Activated CD8-positive, alpha-beta T cell treated with anti-CD3 and anti-CD28 coated beads, Interleukin-2, amount 10 ng/mL, durations not matched to agents 7 days and 5 days (primary cell): ENCODE data around the gene HMGB3. TPM values are rescaled to one million over a fixed set of nuclear protein-coding genes. Genes with fewer than 3 reads are reported as not detected.

Experiments
- ATAC-seq: fragments of 150-1000 bp; cut with Tn5 transposase; one replicate; pipeline ENCODE4 v1.10.0; 2021; ENCODE audit warnings: moderate library complexity
- CTCF ChIA-PET: fragments of 350-600 bp; sonication (Branson Sonifier 250); formaldehyde crosslinking; loops from one replicate; lab custom pipeline; 2021; ENCODE audit warnings: antibody characterized with exemption; lab: Charles Lee
- POLR2A ChIA-PET: fragments of 350-600 bp; sonication (Branson Sonifier 250); formaldehyde crosslinking; loops from one replicate; lab custom pipeline; 2021; ENCODE audit warnings: antibody characterized with exemption; lab: Charles Lee
- DNase-seq: peaks from one replicate; pipeline ENCODE4 v3.0.0-alpha.2; 2020
- H3K27ac Mint-ChIP-seq: one replicate; pipeline ENCODE4 v1.8.0; 2021; ENCODE audit warnings: mild to moderate bottlenecking, mixed read lengths
- H3K27me3 Mint-ChIP-seq: one replicate; pipeline ENCODE4 v1.8.0; 2021; ENCODE audit warnings: low read depth, mixed read lengths
- H3K36me3 Mint-ChIP-seq: one replicate; pipeline ENCODE4 v1.8.0; 2021; ENCODE audit warnings: low read depth, mixed read lengths
- H3K4me1 Mint-ChIP-seq: one replicate; pipeline ENCODE4 v1.8.0; 2021; ENCODE audit warnings: low read depth, mixed read lengths
- H3K4me3 Mint-ChIP-seq: one replicate; pipeline ENCODE4 v1.8.0; 2021; ENCODE audit warnings: mild to moderate bottlenecking, mixed read lengths
- H3K9me3 Mint-ChIP-seq: one replicate; pipeline ENCODE4 v1.8.0; 2022; ENCODE audit warnings: mixed read lengths; ENCODE audit not compliant: insufficient read depth
- total RNA-seq, 2 experiments: library from RNA; stranded (reverse); gene quantifications; one replicate each; pipeline ENCODE4 v1.2.3, GENCODE V29; 2021

HMGB3 gene
- total RNA-seq, 2 experiments from 2014 or later: 53.3 to 60.8 TPM

DNA sequence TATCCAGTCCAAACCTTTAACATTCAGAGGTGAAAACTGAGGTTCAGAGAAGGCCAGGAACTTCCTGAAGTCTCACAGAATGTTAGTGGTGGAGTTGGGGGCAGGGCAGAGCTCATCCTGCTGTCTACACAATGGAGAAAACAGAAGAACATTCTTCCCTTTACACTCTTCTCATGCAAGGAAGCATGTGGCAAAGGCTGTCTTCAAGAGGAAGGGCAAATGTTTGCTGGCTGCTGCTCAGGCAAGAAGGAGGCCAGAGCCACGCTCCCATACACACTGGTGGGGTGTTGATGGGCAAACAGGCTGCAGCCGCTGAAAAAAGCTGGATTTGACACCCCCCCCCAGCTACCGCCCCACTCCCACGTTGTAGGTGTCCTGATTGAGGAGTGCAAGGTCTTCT lies 32.5 kb downstream of the HMGB3 start:
- DNase-seq (no peak), ATAC-seq (no peak)
- no peaks in the 10 kb centered on the region for H3K27me3 Mint-ChIP-seq
- no peak overlapping the region for H3K4me3 Mint-ChIP-seq
- no peaks in the 10 kb centered on the region for H3K9me3 Mint-ChIP-seq
- H3K4me1 Mint-ChIP-seq: no peaks in the 10 kb centered on the region
- H3K36me3 Mint-ChIP-seq: no peaks in the 10 kb centered on the region
- CTCF ChIA-PET: no interaction called here
- H3K27ac Mint-ChIP-seq: no peak overlapping the region
- POLR2A ChIA-PET: no interaction called here

DNA sequence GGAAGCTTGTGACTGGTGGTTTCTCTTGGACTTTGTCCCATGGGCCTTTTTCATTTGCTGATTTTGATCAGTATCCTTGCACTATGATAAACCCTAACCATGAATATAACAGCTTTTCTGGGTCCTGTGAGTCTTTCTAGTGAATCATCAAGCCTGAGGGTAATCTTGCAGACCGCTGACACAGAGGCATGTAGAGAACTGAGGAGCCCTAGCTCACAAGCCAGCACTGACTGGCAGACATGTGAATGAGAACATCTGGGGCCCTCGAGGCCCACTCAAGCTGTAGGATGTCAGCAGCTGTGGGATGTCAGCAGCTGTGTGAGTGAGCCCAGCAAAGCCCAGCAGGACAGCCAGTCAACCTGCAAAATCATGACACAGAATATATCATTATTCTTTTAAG lies 36.7 kb downstream of the HMGB3 start:
- H3K9me3 Mint-ChIP-seq: no peaks in the 10 kb centered on the region
- CTCF ChIA-PET: no interaction called here
- DNase-seq (no peak), ATAC-seq (no peak)
- H3K4me3 Mint-ChIP-seq: no peak overlapping the region
- H3K27me3 Mint-ChIP-seq: no peaks in the 10 kb centered on the region
- no peaks in the 10 kb centered on the region for H3K36me3 Mint-ChIP-seq
- POLR2A ChIA-PET: no interaction called here
- H3K4me1 Mint-ChIP-seq: no peaks in the 10 kb centered on the region
- no peak overlapping the region for H3K27ac Mint-ChIP-seq

DNA sequence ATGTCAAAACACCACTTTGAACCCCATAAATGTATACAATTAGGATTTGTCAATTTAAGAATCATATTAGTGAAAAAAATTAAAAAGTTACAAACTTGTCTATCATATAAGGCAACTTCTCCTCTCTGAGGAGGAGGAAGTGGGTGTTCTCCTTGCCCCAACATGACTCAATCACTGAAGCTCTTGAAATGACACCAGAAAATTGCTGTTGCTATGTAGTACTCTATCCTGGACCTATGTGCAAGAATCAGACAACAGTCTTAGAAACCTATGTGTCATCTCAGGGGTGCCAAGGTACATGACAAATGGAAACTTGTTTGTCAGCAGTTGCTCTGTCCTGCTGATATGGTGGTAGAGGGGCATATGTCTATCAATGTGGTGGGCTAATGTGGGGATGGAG lies 47.7 kb downstream of the HMGB3 start:
- no peak for DNase-seq
- ChIA-PET POLR2A (no interaction called here), CTCF (no interaction called here)
- Mint-ChIP-seq H3K9me3 (no peaks in the 10 kb centered on the region), H3K27ac (no peak overlapping the region), H3K36me3 (no peaks in the 10 kb centered on the region), H3K27me3 (no peaks in the 10 kb centered on the region), H3K4me1 (no peaks in the 10 kb centered on the region), H3K4me3 (no peak overlapping the region)
- ATAC-seq: no peak

DNA sequence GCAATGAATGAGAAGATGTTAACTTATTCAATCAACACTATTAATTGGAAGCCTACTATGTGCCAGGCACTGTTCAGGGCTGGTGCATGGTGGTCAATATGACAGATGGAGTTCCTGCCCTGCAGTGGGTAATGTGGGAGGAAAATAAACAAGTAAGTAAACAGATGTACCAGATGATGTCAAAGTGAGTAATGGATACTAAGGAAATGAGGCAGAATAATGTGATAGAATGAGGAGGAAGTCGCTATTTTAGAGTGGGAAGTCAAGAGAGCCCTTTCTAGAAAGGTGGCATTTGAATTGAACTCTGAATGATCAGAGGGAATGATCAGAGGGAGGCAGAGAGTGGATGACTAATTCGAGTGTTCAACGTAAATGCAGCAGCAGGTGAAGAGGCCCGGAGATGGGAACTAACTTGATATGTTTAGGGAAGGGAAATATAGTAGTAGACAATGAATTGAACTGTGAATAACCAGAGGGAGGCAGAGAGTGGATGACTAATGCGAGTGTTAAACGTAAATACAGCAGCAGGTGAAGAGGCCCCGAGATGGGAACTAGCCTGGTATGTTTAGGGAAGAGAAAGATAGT lies 48.3 kb downstream of the HMGB3 start:
- ChIA-PET CTCF (no interaction called here), POLR2A (no interaction called here)
- Mint-ChIP-seq H3K4me1 (no peaks in the 10 kb centered on the region), H3K27me3 (no peaks in the 10 kb centered on the region), H3K9me3 (no peaks in the 10 kb centered on the region), H3K27ac (no peak overlapping the region), H3K36me3 (no peaks in the 10 kb centered on the region), H3K4me3 (no peak overlapping the region)
- no peak for ATAC-seq
- DNase-seq: no peak

DNA sequence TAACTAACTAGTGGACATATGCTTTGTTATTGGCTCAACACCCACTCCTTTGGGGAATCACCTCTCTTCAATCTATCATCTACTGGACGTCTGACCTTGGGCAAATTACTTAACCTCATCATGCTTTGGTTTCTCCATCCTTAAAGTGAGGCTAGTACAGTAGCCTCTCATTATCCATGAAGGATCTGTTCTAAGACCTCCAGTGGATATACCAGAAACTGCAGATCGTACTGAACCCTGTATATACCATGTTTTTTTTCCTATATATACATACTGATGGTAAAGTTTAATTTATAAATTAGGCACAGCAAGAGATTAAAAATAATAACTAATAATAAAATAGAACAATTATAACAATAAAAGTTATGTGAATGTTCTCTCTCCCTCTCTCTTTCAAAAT lies 56.2 kb downstream of the HMGB3 start:
- Mint-ChIP-seq H3K4me3 (no peak overlapping the region), H3K27me3 (no peaks in the 10 kb centered on the region), H3K4me1 (no peaks in the 10 kb centered on the region), H3K36me3 (no peaks in the 10 kb centered on the region), H3K9me3 (no peaks in the 10 kb centered on the region), H3K27ac (no peak overlapping the region)
- no peak for DNase-seq
- POLR2A ChIA-PET: no interaction called here
- ATAC-seq: no peak
- CTCF ChIA-PET: no interaction called here

Other genes starting within 250 kb of the HMGB3 start
- 10 to 100 TPM; 19.7 to 19.8 TPM for gene CD99L2, start 84.7 kb upstream of the HMGB3 start, total RNA-seq
- gene GPR50, start 193.2 kb downstream of the HMGB3 start, total RNA-seq: not detected